SH-SY5Y (cell line): ENCODE measurements around the gene KIF19.

Experiments used
- GATA2 ChIP-seq: IDR thresholded peaks from 2 replicates; pipeline ENCODE4 v1.6.1; 2011; ENCODE audit warnings: mild to moderate bottlenecking, low read depth, low read length
- GATA3 ChIP-seq: IDR thresholded peaks from 2 replicates; pipeline ENCODE4 v1.6.1; 2011; ENCODE audit warnings: low read depth, mild to moderate bottlenecking, low read length, moderate library complexity

DNA sequence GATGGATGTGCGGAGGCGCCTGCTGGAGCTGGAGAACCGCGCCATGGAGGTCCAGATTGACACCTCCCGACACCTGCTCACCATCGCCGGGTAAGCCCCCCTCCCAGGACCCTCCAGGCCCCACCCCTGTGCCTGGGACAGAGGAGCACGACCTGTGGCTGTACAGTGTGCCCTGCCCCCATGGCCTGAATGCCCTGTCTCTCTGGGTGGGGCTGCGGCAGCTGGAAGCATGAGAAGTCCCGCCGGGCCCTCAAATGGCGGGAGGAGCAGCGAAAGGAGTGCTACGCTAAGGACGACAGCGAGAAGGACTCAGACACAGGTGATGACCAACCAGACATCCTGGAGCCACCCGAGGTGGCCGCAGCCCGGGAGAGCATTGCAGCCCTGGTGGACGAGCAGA is 24.5 kb downstream of the KIF19 start:
- TF ChIP-seq GATA2: no peak
- no peak for TF ChIP-seq GATA3
